HepG2 (cell line): ENCODE results near the gene LIF. TPM values are rescaled to one million over a fixed set of nuclear protein-coding genes. Genes with fewer than 3 reads are reported as not detected.

Experiments
- ATAC-seq: fragments of 200-7000 bp; cut with Tn5 transposase; 3 replicates; pipeline ENCODE4 v1.9.1; 2020; ENCODE audit warnings: mild to moderate bottlenecking, moderate library complexity
- BruUV-seq: library from RNA; stranded (reverse); fragments of 400-500 nt; replicated peaks from 2 replicates; lab custom pipeline; 2021; lab: Mats Ljungman, UMichigan
- CTCF ChIA-PET: fragments of 300-600 bp; formaldehyde crosslinking; extraction: SDS; loops from one replicate; lab custom pipeline; 2021; ENCODE audit warnings: low total read pairs, inconsistent platforms, low intra/inter-chr PET ratio; lab: Yijun Ruan, JAX
- POLR2A ChIA-PET: fragments of 350-600 bp; sonication (Branson Sonifier 250); formaldehyde crosslinking; loops from one replicate; lab custom pipeline; 2020; ENCODE audit warnings: antibody characterized with exemption, inconsistent platforms; lab: Yijun Ruan, JAX
- DNase-seq: peaks from one replicate; pipeline ENCODE4 v3.0.0-alpha.2; 2015; ENCODE audit warnings: low spot score
- FAIRE-seq: peaks from 3 replicates; lab custom pipeline; 2011; peaks lifted over from hg19 to GRCh38; lab: Jason Lieb, UNC
- H2AFZ ChIP-seq: one replicate; pipeline ENCODE4 v1.6.1; 2011; ENCODE audit warnings: low read length, inconsistent platforms
- H3K27ac ChIP-seq: fragments of 300-600 bp; 3 replicates; pipeline ENCODE4 v1.8.0; 2011; ENCODE audit warnings: mixed run types, mild to moderate bottlenecking, mixed read lengths, low read length, inconsistent platforms; ENCODE audit not compliant: insufficient read depth; ENCODE audit errors: extremely low read length
- H3K27me3 ChIP-seq, 2 experiments: fragments of 200-600 bp in 1 of 2; 2 replicates in 1 of 2; 3 replicates in 1 of 2; pipeline versions ENCODE4 v1.6.0 to v1.8.0; 2011; ENCODE audit warnings: low read length in 2 of 2, mild to moderate bottlenecking in 2 of 2, moderate library complexity in 2 of 2, inconsistent platforms in 1 of 2; ENCODE audit not compliant: insufficient read depth in 2 of 2, control insufficient read depth in 1 of 2
- H3K36me3 ChIP-seq, 2 experiments: fragments of 200-600 bp in 1 of 2; replicated peaks in 1 of 2; 2 replicates in 1 of 2; 3 replicates in 1 of 2; pipeline versions ENCODE4 v1.5.1 to v1.8.0; 2011; ENCODE audit warnings: low read length in 2 of 2, inconsistent platforms in 1 of 2; ENCODE audit not compliant: insufficient read depth in 2 of 2, control insufficient read depth in 1 of 2
- H3K4me1 ChIP-seq: 2 replicates; pipeline ENCODE4 v1.5.1; 2012; ENCODE audit warnings: low read length, inconsistent platforms; ENCODE audit not compliant: insufficient read depth
- H3K4me2 ChIP-seq: 2 replicates; pipeline ENCODE4 v1.6.0; 2011; ENCODE audit warnings: low read depth, low read length, inconsistent platforms
- H3K4me3 ChIP-seq, 3 experiments: fragments of 200-600 bp in 1 of 3; sonication (generic), shearing (Covaris generic) in 1 of 3; replicated peaks in 1 of 3; 2 replicates each; pipeline ENCODE4 v1.5.1; 2011 to 2016; ENCODE audit warnings: low read length in 3 of 3, inconsistent platforms in 2 of 3, low read depth in 2 of 3, mild to moderate bottlenecking in 2 of 3, control low read depth in 1 of 3, mixed read lengths in 1 of 3; ENCODE audit not compliant: insufficient read depth in 1 of 3
- H3K79me2 ChIP-seq: one replicate; pipeline ENCODE4 v1.6.1; 2011; ENCODE audit warnings: low read length, inconsistent platforms; ENCODE audit not compliant: insufficient read depth
- H3K9ac ChIP-seq: 2 replicates; pipeline ENCODE4 v1.6.0; 2011; ENCODE audit warnings: mild to moderate bottlenecking, low read depth, low read length, inconsistent platforms; ENCODE audit not compliant: insufficient read depth
- H3K9me3 ChIP-seq: 2 replicates; pipeline ENCODE4 v1.5.1; 2012; ENCODE audit warnings: mild to moderate bottlenecking, low read length
- H4K20me1 ChIP-seq: 2 replicates; pipeline ENCODE4 v1.6.0; 2011; ENCODE audit warnings: inconsistent platforms, mild to moderate bottlenecking, low read length, moderate library complexity; ENCODE audit not compliant: insufficient read depth
- ATF4 ChIP-seq, 2 experiments: fragments of 450-650 bp in 1 of 2; sonication (generic) in 1 of 2; formaldehyde crosslinking; IDR thresholded peaks; 2 replicates each; pipeline versions ENCODE4 v1.5.0 to v1.8.0; 2020 to 2022; ENCODE audit warnings: mild to moderate bottlenecking in 1 of 2, missing genetic modification reagents in 1 of 2
- BORCS8-MEF2B ChIP-seq: sonication (generic); formaldehyde crosslinking; IDR thresholded peaks from 2 replicates; pipeline ENCODE4 v1.8.0; 2022; ENCODE audit warnings: mild to moderate bottlenecking, missing genetic modification reagents
- E2F5 ChIP-seq: sonication (generic); formaldehyde crosslinking; conservative IDR thresholded peaks from 2 replicates; pipeline ENCODE4 v1.4.0; 2020; ENCODE audit warnings: missing genetic modification reagents
- HES4 ChIP-seq: sonication (generic); formaldehyde crosslinking; IDR thresholded peaks from 2 replicates; pipeline ENCODE4 v1.9.0; 2021; ENCODE audit warnings: mild to moderate bottlenecking, missing genetic modification reagents, borderline replicate concordance
- ISX ChIP-seq: sonication (generic); formaldehyde crosslinking; conservative IDR thresholded peaks from 2 replicates; pipeline ENCODE4 v1.5.0; 2020; ENCODE audit warnings: missing genetic modification reagents
- ZBTB38 ChIP-seq: sonication (generic); formaldehyde crosslinking; IDR thresholded peaks from 2 replicates; pipeline ENCODE4 v1.5.1; 2020; ENCODE audit warnings: mild to moderate bottlenecking, missing genetic modification reagents
- ZFY ChIP-seq: sonication (generic); formaldehyde crosslinking; IDR thresholded peaks from 2 replicates; pipeline ENCODE4 v1.4.0; 2020; ENCODE audit warnings: missing genetic modification reagents
- ZNF253 ChIP-seq: sonication (generic); formaldehyde crosslinking; IDR thresholded peaks from 2 replicates; pipeline ENCODE4 v1.8.0; 2022; ENCODE audit warnings: mild to moderate bottlenecking, missing genetic modification reagents, borderline replicate concordance
- ZNF280B ChIP-seq: sonication (generic); formaldehyde crosslinking; IDR thresholded peaks from 2 replicates; pipeline ENCODE4 v1.5.0; 2020; ENCODE audit warnings: missing genetic modification reagents, mild to moderate bottlenecking, borderline replicate concordance
- ZNF557 ChIP-seq: sonication (generic); formaldehyde crosslinking; IDR thresholded peaks from 2 replicates; pipeline ENCODE4 v1.4.0; 2020; ENCODE audit warnings: missing genetic modification reagents
- ZNF703 ChIP-seq: sonication (generic); formaldehyde crosslinking; IDR thresholded peaks from 2 replicates; pipeline ENCODE4 v1.5.1; 2020; ENCODE audit warnings: missing genetic modification reagents, mild to moderate bottlenecking, moderate library complexity, borderline replicate concordance
- ZNF704 ChIP-seq: sonication (generic); formaldehyde crosslinking; IDR thresholded peaks from 2 replicates; pipeline ENCODE4 v1.8.1; 2023; ENCODE audit warnings: mild to moderate bottlenecking, inconsistent platforms, moderate library complexity, missing genetic modification reagents, borderline replicate concordance
- WGBS: methylation state at CpG from one replicate; pipeline ENCODE4 v1.1.6; 2017; ENCODE audit warnings: low lambda C conversion rate; 5-methylcytosine and 5-hydroxymethylcytosine counted together
- in situ Hi-C: cut with HindIII; loops from 2 replicates; pipeline ENCODE4 v1.10.0; 2017; ENCODE audit warnings: low pct_unique_long_range_greater_than_20kb; ENCODE audit not compliant: extremely low pct_ligation_motif_present
- intact Hi-C: fragments of 100-400 bp; cut with micrococcal nuclease; formaldehyde crosslinking; loops from one replicate; pipeline ENCODE4 v1.10.0; 2022; ENCODE audit not compliant: unreplicated experiment
- polyA plus RNA-seq, 8 experiments: library from polyadenylated mRNA; depleted of rRNA in 3 of 8; stranded (reverse) in 7 of 8; unstranded in 1 of 8; fragments of >200 nt; fragmentation: Illumina TruSeq in 4 of 8; extraction: Trizol in 4 of 8; gene quantifications; 2 replicates each; pipeline versions ENCODE4 v1.2.1 to v1.2.3, GENCODE V29; 2011 to 2016; ENCODE audit warnings: low read depth in 4 of 8, missing spikeins in 1 of 8, mixed read lengths in 1 of 8; ENCODE audit not compliant: insufficient read depth in 1 of 8
- total RNA-seq, 5 experiments: library from RNA; depleted of rRNA; stranded (reverse); fragments of >200 nt; fragmentation: Illumina TruSeq; extraction: Trizol; gene quantifications; 2 replicates each; pipeline ENCODE4 v1.2.3, GENCODE V29; 2016; ENCODE audit warnings: low read depth in 1 of 5

The LIF gene
- total and polyA plus RNA-seq, 2 of the 13 experiments (the other 11 are each of a cell fraction or from before 2014, with no cell fraction given), result 3.6 to 8.5 TPM

GRCh38 chr22:30260276-30260675 is 13.7 kb upstream of the LIF start:
- ATAC-seq, result no peak
- Histone ChIP-seq H3K4me2 (no peak overlapping the region), H3K9ac (no peak overlapping the region), H3K36me3 (no peaks in the 10 kb centered on the region), H3K4me1 (peaks cover 58% of the 10 kb centered on the region), H3K79me2 (no peaks in the 10 kb centered on the region), H3K27me3 (peaks cover 12 to 47% of the 10 kb centered on the region in 2 experiments), H3K9me3 (no peaks in the 10 kb centered on the region), H3K4me3 (no peak overlapping the region), H3K27ac (no peak overlapping the region), H2AFZ (no peak overlapping the region), H4K20me1 (no peaks in the 10 kb centered on the region)
- no peak for FAIRE-seq
- WGBS, result 60% methylated on average over 4 of the region's 11 CpGs
- BruUV-seq, result no TSS peak
- intact Hi-C loops, result no loop called here
- TF ChIP-seq ZFY (no peak), ATF4 (CRISPR knock-in tag; IDR thresholded peaks at IDR 0.05) (no peak), E2F5 (CRISPR knock-in tag) (no peak), ZNF280B (CRISPR knock-in tag) (no peak), ZBTB38 (CRISPR knock-in tag) (no peak), ZNF704 (CRISPR knock-in tag) (no peak), HES4 (CRISPR knock-in tag) (no peak), ZNF253 (CRISPR knock-in tag) (no peak), ZNF557 (no peak), BORCS8-MEF2B (CRISPR knock-in tag) (no peak), ZNF703 (CRISPR knock-in tag) (no peak), ISX (CRISPR knock-in tag) (no peak)
- CTCF ChIA-PET, result interaction anchor here (1.3 kb wide), 1 partner anchor 27 kb away, joined by 3 read pairs; no protein-coding TSS in a partner anchor
- in situ Hi-C loops, result loop anchor here (5.0 to 10.0 kb wide), 2 partner anchors 127 to 225 kb away; partner anchors contain the start of gene RNF215
- POLR2A ChIA-PET, result no interaction called here
- DNase-seq, result no peak
